ENCODE data around the gene OR6T1. TPM values are rescaled to one million over a fixed set of nuclear protein-coding genes. Genes with fewer than 3 reads are reported as not detected.

The OR6T1 gene
- polyA plus RNA-seq, 3 donors from 2014 or later: not detected

DNA sequence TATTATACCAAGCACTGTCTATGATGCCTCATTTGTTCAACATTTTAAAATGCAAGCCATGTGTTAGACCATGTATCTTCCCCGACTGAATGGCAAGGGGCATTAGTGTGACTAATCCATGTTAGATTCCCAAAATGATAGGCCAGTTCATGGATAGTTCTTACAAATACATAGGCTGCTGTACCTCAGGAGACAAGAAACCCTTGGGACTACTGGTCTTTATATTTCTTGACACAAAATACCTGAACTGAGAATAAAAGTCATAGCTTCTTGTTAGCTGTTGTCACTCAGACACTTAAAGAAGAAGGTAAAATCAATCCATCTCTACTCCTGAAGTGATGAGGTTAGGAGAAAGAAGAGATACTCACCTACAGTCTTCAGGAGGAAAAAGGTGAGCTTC lies 41.8 kb downstream of the OR6T1 start, which contains the start of gene OR8D4:
TSS of gene OR8D4 (plus strand) at position 301 of the 400 bp plus-strand sequence. CDS start 4,265 bp downstream, outside the sequence.
- Mint-ChIP-seq H3K27me3 (ENCODE audit: low read depth in 3 of 3) (peaks cover 0 to 3% (median 0%) of the 10 kb centered on the region in 3 donors), H3K4me3 (no peak within 1 kb of the TSS), H3K36me3 (no peaks in the 10 kb centered on the region), H3K4me1 (no peaks in the 10 kb centered on the region), H3K27ac (no peak within 1 kb of the TSS), H3K9me3 (peaks cover 0 to 1% (median 0%) of the 10 kb centered on the region in 6 donors)
- DNase-seq: no peak

DNA sequence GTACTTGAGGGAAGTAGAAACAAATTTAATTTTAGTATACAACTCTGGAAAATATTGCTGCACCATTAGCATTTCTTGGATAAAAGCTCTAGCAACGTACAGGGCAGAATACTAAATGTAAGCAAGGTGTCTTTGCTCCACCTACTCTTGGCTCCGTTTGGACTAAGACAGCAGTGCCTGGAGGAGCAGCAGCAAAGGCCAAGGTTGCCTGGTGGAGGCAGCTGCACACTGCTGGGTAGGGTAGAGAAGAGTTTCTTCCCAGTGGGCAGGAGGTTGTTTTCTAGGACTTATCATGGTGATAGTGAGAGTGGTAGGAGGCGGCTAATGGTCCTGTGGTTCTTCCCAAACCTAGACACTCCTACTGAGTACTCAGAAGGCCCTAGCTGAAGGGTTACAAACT lies 43.8 kb downstream of the OR6T1 start:
- no peaks in the 10 kb centered on the region for H3K27me3 Mint-ChIP-seq (ENCODE audit: low read depth in 3 of 3)
- no peaks in the 10 kb centered on the region for H3K36me3 Mint-ChIP-seq
- H3K4me1 Mint-ChIP-seq: no peaks in the 10 kb centered on the region
- H3K4me3 Mint-ChIP-seq: no peak overlapping the region
- H3K27ac Mint-ChIP-seq: no peak overlapping the region
- DNase-seq: no peak
- peaks cover 0 to 1% (median 0%) of the 10 kb centered on the region in 6 donors for H3K9me3 Mint-ChIP-seq

Other genes with a start within 250 kb of the OR6T1 start
- gene ZNF202, start 202.2 kb downstream of the OR6T1 start, polyA plus RNA-seq: 1 to 10 TPM in 2 of 3 donors, not detected in 1; 3.2 to 7.1 TPM
- not detected for gene OR6X1, start 189.3 kb downstream of the OR6T1 start, polyA plus RNA-seq
- gene OR6M1, start 137.5 kb downstream of the OR6T1 start, polyA plus RNA-seq: not detected
- not detected for gene TMEM225, start 58.2 kb downstream of the OR6T1 start, polyA plus RNA-seq
- gene OR8D4, start 41.7 kb downstream of the OR6T1 start, polyA plus RNA-seq: not detected
- not detected for gene OR4D5, start 4.2 kb downstream of the OR6T1 start, polyA plus RNA-seq
- not detected for gene OR10S1, start 33.9 kb upstream of the OR6T1 start, polyA plus RNA-seq
- not detected for gene OR10G6, start 51.3 kb upstream of the OR6T1 start, polyA plus RNA-seq
- not detected for gene OR10G4, start 69.2 kb upstream of the OR6T1 start, polyA plus RNA-seq
- not detected for gene OR10G9, start 79.2 kb upstream of the OR6T1 start, polyA plus RNA-seq
- not detected for gene OR10G8, start 83.0 kb upstream of the OR6T1 start, polyA plus RNA-seq
- gene OR10G7, start 97.5 kb upstream of the OR6T1 start, polyA plus RNA-seq: not detected
- 10 to 100 TPM; 11.2 to 12.9 (median 12.8) TPM for gene VWA5A, start 171.6 kb upstream of the OR6T1 start, polyA plus RNA-seq
- not detected for gene OR10D3, start 239.5 kb upstream of the OR6T1 start, polyA plus RNA-seq